Naive B cell (primary cell): ENCODE results near the gene FNDC1. TPM values are rescaled to one million over a fixed set of nuclear protein-coding genes. Genes with fewer than 3 reads are reported as not detected.

Experiments
- ATAC-seq, 2 donors: fragments of 150-1000 bp; cut with Tn5 transposase; 2 replicates each; pipeline ENCODE4 v1.10.0; 2021; ENCODE audit warnings: low read depth in 2 of 2, mild to moderate bottlenecking in 2 of 2, moderate library complexity in 2 of 2
- DNase-seq: peaks from one replicate; pipeline ENCODE4 v3.0.0; 2022
- H3K27ac Mint-ChIP-seq, 6 donors: one replicate each; pipeline ENCODE4 v1.8.0; 2020 to 2022; ENCODE audit warnings: mild to moderate bottlenecking in 6 of 6, mixed read lengths in 6 of 6, moderate library complexity in 5 of 6, inconsistent platforms in 2 of 6
- H3K27me3 Mint-ChIP-seq, 3 donors: one replicate each; pipeline ENCODE4 v1.8.0; 2021 to 2022; ENCODE audit warnings: mixed read lengths in 3 of 3, mild to moderate bottlenecking in 1 of 3
- H3K36me3 Mint-ChIP-seq, 2 donors: one replicate each; pipeline ENCODE4 v1.8.0; 2020 to 2022; ENCODE audit warnings: mixed read lengths in 2 of 2, inconsistent platforms in 1 of 2, mild to moderate bottlenecking in 1 of 2
- H3K4me1 Mint-ChIP-seq, 3 donors: one replicate each; pipeline ENCODE4 v1.8.0; 2020 to 2022; ENCODE audit warnings: mixed read lengths in 3 of 3, inconsistent platforms in 1 of 3, mild to moderate bottlenecking in 1 of 3, moderate library complexity in 1 of 3
- H3K4me3 Mint-ChIP-seq, 8 donors: one replicate each; pipeline ENCODE4 v1.8.0; 2020 to 2022; ENCODE audit warnings: mild to moderate bottlenecking in 8 of 8, mixed read lengths in 8 of 8, moderate library complexity in 8 of 8, inconsistent platforms in 2 of 8
- H3K9me3 Mint-ChIP-seq, 7 donors: one replicate each; pipeline ENCODE4 v1.8.0; 2020 to 2022; ENCODE audit warnings: mixed read lengths in 7 of 7, mild to moderate bottlenecking in 5 of 7, inconsistent platforms in 2 of 7, moderate library complexity in 1 of 7
- polyA plus RNA-seq, 6 donors: library from polyadenylated mRNA; unstranded; fragments of 300-500 nt; fragmentation: Illumina TruSeq; gene quantifications; one replicate each; pipeline ENCODE4 v1.2.3, GENCODE V29; 2021; ENCODE audit warnings: low read depth in 6 of 6

FNDC1 gene
- polyA plus RNA-seq, 6 donors from 2014 or later: not detected

GRCh38 chr6:159134701-159135364, 34.4 kb upstream of the FNDC1 start:
- H3K27me3 Mint-ChIP-seq: peaks cover 0 to 8% (median 6%) of the 10 kb centered on the region in 3 donors
- peak overlapping the region; percentile 67 to 93 (median 83) for H3K27ac Mint-ChIP-seq
- H3K4me3 Mint-ChIP-seq: peak overlapping the region; percentile 44 to 80 (median 58)
- H3K9me3 Mint-ChIP-seq: no peaks in the 10 kb centered on the region
- peaks cover 23 to 31% (median 29%) of the 10 kb centered on the region in 3 donors for H3K4me1 Mint-ChIP-seq
- ATAC-seq: peak; percentile 89 to 91
- DNase-seq: peak; percentile 79
- H3K36me3 Mint-ChIP-seq: no peaks in the 10 kb centered on the region

- peaks cover 0 to 8% (median 6%) of the 10 kb centered on the region in 3 donors for H3K27me3 Mint-ChIP-seq
- peaks cover 19 to 26% (median 21%) of the 10 kb centered on the region in 3 donors for H3K4me1 Mint-ChIP-seq
- DNase-seq: no peak
- no peak overlapping the region for H3K4me3 Mint-ChIP-seq
- ATAC-seq: no peak
- peaks cover 0 to 3% (median 0%) of the 10 kb centered on the region in 7 donors for H3K9me3 Mint-ChIP-seq
- peaks cover 0 to 7% of the 10 kb centered on the region in 2 donors for H3K36me3 Mint-ChIP-seq
- H3K27ac Mint-ChIP-seq: peak overlapping the region in 1 of 6 donors; percentile 21
Observed at GRCh38 chr6:159137676-159138075, 31.5 kb upstream of the FNDC1 start.

- DNase-seq (no peak), ATAC-seq (no peak)
- H3K27me3 Mint-ChIP-seq: peaks cover 0 to 15% (median 10%) of the 10 kb centered on the region in 3 donors
- peaks cover 8 to 24% (median 11%) of the 10 kb centered on the region in 3 donors for H3K4me1 Mint-ChIP-seq
- H3K27ac Mint-ChIP-seq: no peak overlapping the region
- peaks cover 0 to 9% (median 4%) of the 10 kb centered on the region in 7 donors for H3K9me3 Mint-ChIP-seq
- peaks cover 0 to 7% of the 10 kb centered on the region in 2 donors for H3K36me3 Mint-ChIP-seq
- H3K4me3 Mint-ChIP-seq: no peak overlapping the region
Observed at GRCh38 chr6:159142531-159142930, 26.7 kb upstream of the FNDC1 start.

GRCh38 chr6:159148641-159149040, 20.6 kb upstream of the FNDC1 start:
- peaks cover 7 to 24% (median 11%) of the 10 kb centered on the region in 3 donors for H3K4me1 Mint-ChIP-seq
- H3K27ac Mint-ChIP-seq: peak overlapping the region in 1 of 6 donors; percentile 29
- H3K9me3 Mint-ChIP-seq: peaks cover 0 to 12% (median 3%) of the 10 kb centered on the region in 7 donors
- no peak for DNase-seq
- ATAC-seq: no peak
- no peaks in the 10 kb centered on the region for H3K36me3 Mint-ChIP-seq
- H3K27me3 Mint-ChIP-seq: peaks cover 0 to 8% (median 4%) of the 10 kb centered on the region in 3 donors
- H3K4me3 Mint-ChIP-seq: no peak overlapping the region

- Mint-ChIP-seq H3K9me3 (peaks cover 0 to 12% (median 3%) of the 10 kb centered on the region in 7 donors), H3K4me3 (no peak overlapping the region)
- no peak for ATAC-seq
Observed at GRCh38 chr6:159149641-159150040, 19.6 kb upstream of the FNDC1 start.

DNA sequence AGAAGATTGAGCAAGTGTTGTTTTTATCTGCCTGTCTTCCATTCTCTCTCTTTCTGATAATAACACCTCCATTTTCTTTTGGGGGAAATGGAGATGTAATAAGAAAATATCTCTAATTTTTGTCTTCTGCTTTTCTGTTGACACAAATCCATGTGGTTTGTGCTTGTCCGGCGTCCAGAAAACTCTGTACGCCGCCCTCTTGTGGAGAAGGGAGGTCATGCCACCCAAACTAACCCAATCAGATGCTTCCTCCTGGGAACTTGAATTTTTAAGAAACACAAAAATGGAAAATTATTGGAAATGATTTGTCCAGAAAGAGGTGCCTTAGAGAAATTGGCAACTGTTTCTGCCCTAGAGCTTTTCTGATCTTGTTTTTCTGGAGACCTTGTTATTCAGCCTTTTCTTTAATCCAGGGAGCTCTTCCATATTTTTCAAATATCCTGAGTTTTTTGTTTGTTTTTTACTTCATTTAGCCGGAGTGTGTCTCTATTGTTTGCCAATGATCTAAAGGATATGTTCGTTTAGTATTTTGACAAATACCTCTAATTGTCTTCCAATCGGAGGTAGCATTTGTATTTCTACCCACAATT, 17.8 kb upstream of the FNDC1 start:
- Mint-ChIP-seq H3K9me3 (peaks cover 4 to 22% (median 12%) of the 10 kb centered on the region in 7 donors), H3K27me3 (peaks cover 0 to 8% (median 4%) of the 10 kb centered on the region in 3 donors), H3K4me3 (no peak overlapping the region), H3K36me3 (peaks cover 0 to 9% of the 10 kb centered on the region in 2 donors), H3K4me1 (peaks cover 4 to 20% (median 11%) of the 10 kb centered on the region in 3 donors), H3K27ac (peak overlapping the region in 2 of 6 donors; percentile 39 to 53)
- ATAC-seq (peak; percentile 57 to 74), DNase-seq (peak; percentile 49)

More at GRCh38 chr6:159149641-159150040, 19.6 kb upstream of the FNDC1 start:
- Mint-ChIP-seq H3K27ac (no peak overlapping the region), H3K36me3 (no peaks in the 10 kb centered on the region), H3K4me1 (peaks cover 4 to 20% (median 11%) of the 10 kb centered on the region in 3 donors), H3K27me3 (peaks cover 0 to 8% (median 4%) of the 10 kb centered on the region in 3 donors)
- DNase-seq: no peak

DNA sequence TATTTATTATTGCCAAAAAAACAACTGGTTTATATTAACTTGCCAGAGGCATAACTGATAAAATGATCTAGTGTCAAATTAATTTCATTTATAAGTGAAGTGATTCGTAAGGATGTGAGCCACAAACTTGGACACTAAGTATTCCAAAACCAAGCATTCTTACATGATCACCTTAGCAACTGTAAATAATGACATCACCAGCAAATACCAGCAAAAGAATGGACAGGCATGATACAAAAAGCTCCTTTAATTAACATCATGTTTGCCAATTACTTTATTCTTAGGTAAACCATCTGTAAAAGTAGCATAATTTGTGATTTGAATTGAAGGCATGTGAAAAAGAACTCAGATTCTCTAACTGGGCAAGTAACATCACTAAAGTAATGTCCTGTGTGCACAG, 17.2 kb upstream of the FNDC1 start:
- ATAC-seq: no peak

DNA sequence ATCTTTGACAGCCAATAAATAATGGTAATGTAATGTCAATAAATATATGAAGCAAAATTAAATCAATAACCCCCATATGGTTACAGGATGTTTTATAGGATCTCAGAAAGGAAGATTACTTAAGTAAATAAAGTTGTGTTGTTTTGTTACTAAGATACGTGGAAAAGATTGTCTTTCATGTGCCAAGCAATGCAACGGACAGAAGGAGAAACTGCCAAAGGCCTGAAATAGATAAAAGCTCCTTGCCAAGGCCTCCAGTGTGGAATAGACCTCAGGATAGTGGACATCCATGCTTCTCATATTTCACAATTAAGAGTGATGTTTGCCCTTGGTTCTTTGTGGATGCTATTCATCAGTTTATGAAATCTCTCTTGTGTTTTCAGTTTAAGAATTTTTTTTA, 16.4 kb upstream of the FNDC1 start:
- Mint-ChIP-seq H3K27me3 (peaks cover 0 to 14% (median 11%) of the 10 kb centered on the region in 3 donors), H3K4me3 (no peak overlapping the region), H3K27ac (no peak overlapping the region), H3K36me3 (peaks cover 9 to 12% of the 10 kb centered on the region in 2 donors), H3K9me3 (peaks cover 4 to 29% (median 24%) of the 10 kb centered on the region in 7 donors), H3K4me1 (peaks cover 4 to 11% (median 4%) of the 10 kb centered on the region in 3 donors)
- no peak for ATAC-seq
- DNase-seq: no peak

More for the DNA sequence above, 17.2 kb upstream of the FNDC1 start:
- Mint-ChIP-seq H3K4me1 (peaks cover 4 to 15% (median 8%) of the 10 kb centered on the region in 3 donors), H3K36me3 (peaks cover 4 to 9% of the 10 kb centered on the region in 2 donors), H3K27ac (no peak overlapping the region), H3K4me3 (no peak overlapping the region), H3K9me3 (peaks cover 4 to 28% (median 19%) of the 10 kb centered on the region in 7 donors), H3K27me3 (peaks cover 0 to 9% (median 6%) of the 10 kb centered on the region in 3 donors)
- no peak for DNase-seq

DNA sequence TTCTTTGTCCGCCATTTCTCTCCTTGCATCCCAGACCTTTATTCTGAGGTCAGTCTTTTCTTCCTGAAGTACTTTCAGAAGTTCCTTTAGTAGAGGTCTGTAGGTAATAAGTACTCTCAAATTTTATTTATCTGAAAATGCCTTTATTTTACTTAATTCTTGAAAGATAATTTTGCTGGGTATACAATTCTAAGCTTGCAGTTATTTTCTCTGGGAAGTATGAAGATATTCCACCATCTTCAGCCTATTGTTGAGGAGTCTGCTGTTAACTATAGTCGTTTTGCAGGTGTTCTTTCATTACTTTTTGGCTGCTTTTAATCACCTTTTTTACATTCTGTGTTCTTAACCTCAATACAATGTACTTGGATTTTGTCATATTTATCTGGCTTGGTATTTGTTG, 13.5 kb upstream of the FNDC1 start:
- ATAC-seq: no peak
- Mint-ChIP-seq H3K27me3 (peaks cover 4 to 17% (median 14%) of the 10 kb centered on the region in 3 donors), H3K9me3 (peaks cover 4 to 33% (median 24%) of the 10 kb centered on the region in 7 donors), H3K4me3 (no peak overlapping the region), H3K27ac (peak overlapping the region in 1 of 6 donors; percentile 42), H3K4me1 (peaks cover 4 to 11% (median 4%) of the 10 kb centered on the region in 3 donors), H3K36me3 (peaks cover 9 to 13% of the 10 kb centered on the region in 2 donors)
- DNase-seq: no peak

DNA sequence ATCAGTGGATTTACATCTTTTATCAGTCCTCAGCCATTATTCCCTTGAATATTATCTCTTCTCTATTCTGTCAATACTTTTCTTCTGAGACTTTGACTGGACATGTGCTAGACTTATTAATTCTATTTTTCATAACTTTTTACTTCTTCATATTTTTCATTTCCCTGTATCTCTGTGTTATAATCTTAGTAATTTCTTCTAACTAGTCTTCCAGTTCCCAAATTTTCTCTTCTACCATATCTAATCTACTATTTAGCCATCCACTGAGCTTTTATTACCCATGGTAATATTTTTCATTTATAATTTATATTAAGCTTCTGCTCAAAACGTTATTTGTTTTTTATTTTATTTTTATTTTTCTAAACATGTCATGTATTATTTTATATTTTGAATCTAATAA, 13.1 kb upstream of the FNDC1 start:
- DNase-seq (no peak), ATAC-seq (no peak)
- Mint-ChIP-seq H3K4me3 (no peak overlapping the region), H3K27ac (peak overlapping the region in 1 of 6 donors; percentile 42), H3K27me3 (peaks cover 4 to 17% (median 14%) of the 10 kb centered on the region in 3 donors), H3K9me3 (peaks cover 4 to 33% (median 24%) of the 10 kb centered on the region in 7 donors), H3K4me1 (peaks cover 3 to 7% (median 4%) of the 10 kb centered on the region in 3 donors), H3K36me3 (peaks cover 9 to 13% of the 10 kb centered on the region in 2 donors)

DNA sequence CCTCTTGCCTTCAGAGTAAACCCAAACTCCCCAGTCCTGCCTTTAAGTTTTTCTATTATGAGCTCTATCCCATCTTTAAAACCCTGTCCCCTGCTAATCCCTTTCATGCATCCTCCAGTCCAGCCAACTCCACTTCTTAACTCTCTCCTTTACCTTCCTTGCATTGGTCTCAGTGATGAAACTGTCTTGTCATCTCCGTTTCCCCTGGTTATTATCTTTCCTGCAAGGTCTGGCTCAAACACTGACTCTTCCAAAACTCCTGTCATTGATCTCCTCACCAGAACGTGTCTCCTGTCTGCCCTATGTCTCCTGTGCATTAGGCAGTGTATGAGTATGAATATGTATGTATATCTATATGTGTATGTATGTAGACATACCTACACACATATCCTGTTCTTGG, 11.8 kb upstream of the FNDC1 start:
- Mint-ChIP-seq H3K4me1 (no peaks in the 10 kb centered on the region), H3K36me3 (peaks cover 9 to 13% of the 10 kb centered on the region in 2 donors), H3K9me3 (peaks cover 4 to 33% (median 24%) of the 10 kb centered on the region in 7 donors), H3K27me3 (peaks cover 6 to 24% (median 21%) of the 10 kb centered on the region in 3 donors), H3K27ac (no peak overlapping the region), H3K4me3 (no peak overlapping the region)
- ATAC-seq: no peak
- DNase-seq: no peak

GRCh38 chr6:159161839-159162238, 7.4 kb upstream of the FNDC1 start:
- Mint-ChIP-seq H3K9me3 (peaks cover 0 to 13% (median 9%) of the 10 kb centered on the region in 7 donors), H3K36me3 (peaks cover 0 to 11% of the 10 kb centered on the region in 2 donors), H3K27ac (peak overlapping the region in 2 of 6 donors; percentile 13), H3K27me3 (peaks cover 41 to 63% (median 52%) of the 10 kb centered on the region in 3 donors), H3K4me3 (no peak overlapping the region), H3K4me1 (no peaks in the 10 kb centered on the region)
- DNase-seq (no peak), ATAC-seq (no peak)

- H3K9me3 Mint-ChIP-seq: peaks cover 0 to 7% (median 0%) of the 10 kb centered on the region in 7 donors
- no peak for ATAC-seq
- DNase-seq: no peak
- H3K36me3 Mint-ChIP-seq: no peaks in the 10 kb centered on the region
- no peak overlapping the region for H3K27ac Mint-ChIP-seq
- H3K4me3 Mint-ChIP-seq: no peak overlapping the region
- peaks cover 52 to 71% (median 60%) of the 10 kb centered on the region in 3 donors for H3K27me3 Mint-ChIP-seq
- peaks cover 7 to 9% (median 7%) of the 10 kb centered on the region in 3 donors for H3K4me1 Mint-ChIP-seq
Observed at GRCh38 chr6:159163901-159164370, 5.3 kb upstream of the FNDC1 start.
